Gastroesophageal sphincter (tissue), 4 donors: ENCODE results near the gene AP2M1. TPM values are rescaled to one million over a fixed set of nuclear protein-coding genes. Genes with fewer than 3 reads are reported as not detected.
A peak's percentile ranks its signal among the peaks of the same experiment; 100 is the strongest.

Experiments
- ATAC-seq: fragments of 150-250 bp; one replicate; pipeline ENCODE4 v1.9.1; 2016; ENCODE audit warnings: mild to moderate bottlenecking, moderate library complexity
- H3K27ac ChIP-seq, 4 donors: fragments of 200-600 bp; sonication (generic) in 3 of 4; 1 replicate in 3 of 4; 2 replicates in 1 of 4; pipeline ENCODE4 v1.5.1; 2016 to 2019
- H3K27me3 ChIP-seq: fragments of 200-600 bp; sonication (generic); one replicate; pipeline ENCODE4 v1.5.1; 2019
- H3K36me3 ChIP-seq, 2 donors: fragments of 200-600 bp; sonication (generic); one replicate each; pipeline ENCODE4 v1.5.1; 2019; ENCODE audit warnings: control low read depth in 1 of 2
- H3K4me1 ChIP-seq, 3 donors: fragments of 200-600 bp; sonication (generic); 1 replicate in 2 of 3; 2 replicates in 1 of 3; pipeline ENCODE4 v1.5.1; 2016 to 2019; ENCODE audit warnings: control low read depth in 2 of 3
- H3K4me3 ChIP-seq, 2 donors: fragments of 200-600 bp; sonication (generic); one replicate each; pipeline ENCODE4 v1.5.1; 2019; ENCODE audit warnings: mild to moderate bottlenecking in 1 of 2, moderate library complexity in 1 of 2
- H3K9me3 ChIP-seq, 3 donors: fragments of 200-600 bp; sonication (generic); one replicate each; pipeline ENCODE4 v1.5.1; 2017 to 2019; ENCODE audit warnings: control low read depth in 2 of 3
- CTCF ChIP-seq, 4 experiments: fragments of 200-600 bp in 2 of 4; fragments of 450-650 bp in 2 of 4; sonication (generic) in 1 of 4; IDR thresholded peaks; one replicate each; pipeline ENCODE4 v1.5.1; 2017 to 2019; ENCODE audit warnings: antibody characterized with exemption in 4 of 4, mild to moderate bottlenecking in 2 of 4, moderate library complexity in 2 of 4
- EP300 ChIP-seq: sonication (generic); formaldehyde crosslinking; IDR thresholded peaks from one replicate; pipeline ENCODE4 v1.6.1; 2017; ENCODE audit warnings: antibody characterized with exemption, mild to moderate bottlenecking
- POLR2A ChIP-seq, 2 donors: fragments of 450-650 bp; IDR thresholded peaks; one replicate each; pipeline ENCODE4 v1.6.1; 2017; ENCODE audit warnings: antibody characterized with exemption in 2 of 2, mild to moderate bottlenecking in 2 of 2, moderate library complexity in 1 of 2
- POLR2AphosphoS5 ChIP-seq: sonication (generic); formaldehyde crosslinking; IDR thresholded peaks from one replicate; pipeline ENCODE4 v1.6.1; 2017; ENCODE audit warnings: antibody characterized with exemption
- WGBS, 2 donors: methylation state at CpG; one replicate each; pipeline ENCODE4 v1.1.5; 2018; ENCODE audit warnings: low coverage in 1 of 2; 5-methylcytosine and 5-hydroxymethylcytosine counted together
- total RNA-seq, 4 donors: library from RNA; depleted of rRNA; stranded (reverse); fragments of >200 nt; gene quantifications; one replicate each; pipeline ENCODE4 v1.1.0, GENCODE V29; 2016

Gene AP2M1
- total RNA-seq, 4 donors from 2014 or later = 234 to 322 (median 288) TPM

GRCh38 chr3:184203526-184203925 lies 28.9 kb downstream of the AP2M1 start:
- ATAC-seq = no peak
- H3K4me1 ChIP-seq = no peaks in the 10 kb centered on the region
- H3K4me3 ChIP-seq = no peak overlapping the region
- peaks cover 20% of the 10 kb centered on the region for H3K27me3 ChIP-seq
- TF ChIP-seq CTCF (IDR thresholded peaks at IDR 0.05) (no peak), EP300 (no peak), POLR2A (IDR thresholded peaks at IDR 0.05) (no peak), POLR2AphosphoS5 (no peak)
- no peaks in the 10 kb centered on the region for H3K36me3 ChIP-seq
- WGBS, 2 donors = 69 to 84% methylated on average over 5 to 8 of the region's 8 CpGs
- no peaks in the 10 kb centered on the region for H3K9me3 ChIP-seq
- no peak overlapping the region for H3K27ac ChIP-seq

- TF ChIP-seq EP300 (no peak), CTCF (IDR thresholded peaks at IDR 0.05) (no peak), POLR2A (IDR thresholded peaks at IDR 0.05) (no peak), POLR2AphosphoS5 (no peak)
- peaks cover 20% of the 10 kb centered on the region for H3K27me3 ChIP-seq
- H3K36me3 ChIP-seq = no peaks in the 10 kb centered on the region
- H3K4me1 ChIP-seq = peaks cover 0 to 11% (median 0%) of the 10 kb centered on the region in 3 donors
- no peaks in the 10 kb centered on the region for H3K9me3 ChIP-seq
- H3K27ac ChIP-seq = peak overlapping the region in 1 of 4 donors; percentile 45
- 34 to 49% methylated on average over 11 of the region's 11 CpGs for whole genome bisulfite sequencing, 2 donors
- peak; percentile 62 for ATAC-seq
- H3K4me3 ChIP-seq = no peak overlapping the region
These were observed 34.7 kb downstream of the AP2M1 start for GRCh38 chr3:184209146-184209923.

GRCh38 chr3:184211297-184211696 lies 36.6 kb downstream of the AP2M1 start:
- Histone ChIP-seq H3K4me1 (peaks cover 0 to 11% (median 0%) of the 10 kb centered on the region in 3 donors), H3K27ac (no peak overlapping the region), H3K36me3 (no peaks in the 10 kb centered on the region), H3K9me3 (no peaks in the 10 kb centered on the region), H3K4me3 (no peak overlapping the region), H3K27me3 (peaks cover 12% of the 10 kb centered on the region)
- TF ChIP-seq CTCF (IDR thresholded peaks at IDR 0.05) (no peak), POLR2AphosphoS5 (no peak), EP300 (no peak), POLR2A (IDR thresholded peaks at IDR 0.05) (no peak)
- WGBS, 2 donors = 71 to 80% methylated on average over 5 of the region's 5 CpGs
- ATAC-seq = no peak

GRCh38 chr3:184211718-184212117 lies 37.1 kb downstream of the AP2M1 start:
- Histone ChIP-seq H3K27ac (no peak overlapping the region), H3K4me1 (peaks cover 0 to 11% (median 0%) of the 10 kb centered on the region in 3 donors), H3K36me3 (no peaks in the 10 kb centered on the region), H3K27me3 (peaks cover 7% of the 10 kb centered on the region), H3K4me3 (no peak overlapping the region), H3K9me3 (no peaks in the 10 kb centered on the region)
- TF ChIP-seq EP300 = no peak
- no peak for TF ChIP-seq CTCF (IDR thresholded peaks at IDR 0.05)
- TF ChIP-seq POLR2A (IDR thresholded peaks at IDR 0.05) = no peak
- TF ChIP-seq POLR2AphosphoS5 = no peak
- WGBS, 2 donors = 67 to 77% methylated on average over 4 to 5 of the region's 5 CpGs
- no peak for ATAC-seq

- Histone ChIP-seq H3K36me3 (no peaks in the 10 kb centered on the region), H3K4me1 (no peaks in the 10 kb centered on the region), H3K9me3 (no peaks in the 10 kb centered on the region), H3K27ac (no peak overlapping the region), H3K27me3 (peaks cover 34% of the 10 kb centered on the region), H3K4me3 (no peak overlapping the region)
- TF ChIP-seq CTCF (IDR thresholded peaks at IDR 0.05) (no peak), POLR2AphosphoS5 (no peak), POLR2A (IDR thresholded peaks at IDR 0.05) (no peak), EP300 (no peak)
- WGBS, 2 donors = 53 to 54% methylated on average over 1 of the region's 4 CpGs
- ATAC-seq = no peak
These were observed 44.2 kb downstream of the AP2M1 start for GRCh38 chr3:184218814-184219213.
